ENCODE results near the gene MRPL14. TPM values are rescaled to one million over a fixed set of nuclear protein-coding genes. Genes with fewer than 3 reads are reported as not detected.

MRPL14 gene
- total and polyA plus RNA-seq, 9 of the 15 experiments (the other 6 are each of a cell fraction or from before 2014, with no cell fraction given): 126 to 424 (median 165) TPM

GRCh38 chr6:44151348-44152108, 24.3 kb upstream of the MRPL14 start (continued):
- TF ChIP-seq, protein P1, sequence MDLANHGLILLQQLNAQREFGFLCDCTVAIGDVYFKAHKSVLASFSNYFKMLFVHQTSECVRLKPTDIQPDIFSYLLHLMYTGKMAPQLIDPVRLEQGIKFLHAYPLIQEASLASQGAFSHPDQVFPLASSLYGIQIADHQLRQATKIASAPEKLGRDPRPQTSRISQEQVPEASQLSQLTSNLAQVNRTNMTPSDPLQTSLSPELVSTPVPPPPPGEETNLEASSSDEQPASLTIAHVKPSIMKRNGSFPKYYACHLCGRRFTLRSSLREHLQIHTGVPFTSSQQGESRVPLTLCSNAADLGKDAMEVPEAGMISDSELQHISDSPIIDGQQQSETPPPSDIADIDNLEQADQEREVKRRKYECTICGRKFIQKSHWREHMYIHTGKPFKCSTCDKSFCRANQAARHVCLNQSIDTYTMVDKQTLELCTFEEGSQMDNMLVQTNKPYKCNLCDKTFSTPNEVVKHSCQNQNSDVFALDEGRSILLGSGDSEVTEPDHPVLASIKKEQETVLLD (IDR thresholded peaks at IDR 0.05): no peak
- no peak for TF ChIP-seq DLX4 (CRISPR knock-in tag; IDR thresholded peaks at IDR 0.05)
- TF ChIP-seq HMG20A (CRISPR knock-in tag; conservative IDR thresholded peaks at IDR 0.05): no peak
- TF ChIP-seq NONO (IDR thresholded peaks at IDR 0.05; ENCODE audit: low read depth in 2 of 2, low read length in 1 of 2): peak in 1 of 2 experiments; percentile 89; a peak in 2 of 4 replicates
- no peak for TF ChIP-seq BMI1 (IDR thresholded peaks at IDR 0.05; ENCODE audit: low read length)
- TF ChIP-seq, protein P2, sequence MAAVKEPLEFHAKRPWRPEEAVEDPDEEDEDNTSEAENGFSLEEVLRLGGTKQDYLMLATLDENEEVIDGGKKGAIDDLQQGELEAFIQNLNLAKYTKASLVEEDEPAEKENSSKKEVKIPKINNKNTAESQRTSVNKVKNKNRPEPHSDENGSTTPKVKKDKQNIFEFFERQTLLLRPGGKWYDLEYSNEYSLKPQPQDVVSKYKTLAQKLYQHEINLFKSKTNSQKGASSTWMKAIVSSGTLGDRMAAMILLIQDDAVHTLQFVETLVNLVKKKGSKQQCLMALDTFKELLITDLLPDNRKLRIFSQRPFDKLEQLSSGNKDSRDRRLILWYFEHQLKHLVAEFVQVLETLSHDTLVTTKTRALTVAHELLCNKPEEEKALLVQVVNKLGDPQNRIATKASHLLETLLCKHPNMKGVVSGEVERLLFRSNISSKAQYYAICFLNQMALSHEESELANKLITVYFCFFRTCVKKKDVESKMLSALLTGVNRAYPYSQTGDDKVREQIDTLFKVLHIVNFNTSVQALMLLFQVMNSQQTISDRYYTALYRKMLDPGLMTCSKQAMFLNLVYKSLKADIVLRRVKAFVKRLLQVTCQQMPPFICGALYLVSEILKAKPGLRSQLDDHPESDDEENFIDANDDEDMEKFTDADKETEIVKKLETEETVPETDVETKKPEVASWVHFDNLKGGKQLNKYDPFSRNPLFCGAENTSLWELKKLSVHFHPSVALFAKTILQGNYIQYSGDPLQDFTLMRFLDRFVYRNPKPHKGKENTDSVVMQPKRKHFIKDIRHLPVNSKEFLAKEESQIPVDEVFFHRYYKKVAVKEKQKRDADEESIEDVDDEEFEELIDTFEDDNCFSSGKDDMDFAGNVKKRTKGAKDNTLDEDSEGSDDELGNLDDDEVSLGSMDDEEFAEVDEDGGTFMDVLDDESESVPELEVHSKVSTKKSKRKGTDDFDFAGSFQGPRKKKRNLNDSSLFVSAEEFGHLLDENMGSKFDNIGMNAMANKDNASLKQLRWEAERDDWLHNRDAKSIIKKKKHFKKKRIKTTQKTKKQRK (IDR thresholded peaks at IDR 0.05; ENCODE audit: borderline replicate concordance, low read depth, low read length): 0 out of 2 replicates have a peak, but pooled peaks have one; percentile 37
- no peak for TF ChIP-seq RBM34 (IDR thresholded peaks at IDR 0.05; ENCODE audit: borderline replicate concordance, insufficient read depth, low read length)
- no peak for TF ChIP-seq RFX7 (CRISPR knock-in tag; IDR thresholded peaks at IDR 0.05)
- TF ChIP-seq PPARD (CRISPR knock-in tag; IDR thresholded peaks at IDR 0.05): no peak
- no peak for TF ChIP-seq MCM5 (IDR thresholded peaks at IDR 0.05; ENCODE audit: low read depth)
- no peak for TF ChIP-seq YBX1 (IDR thresholded peaks at IDR 0.05)
- no peak for TF ChIP-seq CBX8 (IDR thresholded peaks at IDR 0.05; ENCODE audit: borderline replicate concordance, extremely low read depth, low read depth, low read length, poor library complexity, severe bottlenecking)
- TF ChIP-seq YY1 (IDR thresholded peaks at IDR 0.05; ENCODE audit: borderline replicate concordance in 1 of 3, control insufficient read depth in 1 of 3, extremely low read depth in 1 of 3, insufficient read depth in 3 of 3, insufficient read length in 1 of 3, insufficient replicate concordance in 2 of 3, low read depth in 1 of 3, low read length in 2 of 3): peak in 2 of 3 experiments; percentile 75 to 76
- TF ChIP-seq, protein P3, sequence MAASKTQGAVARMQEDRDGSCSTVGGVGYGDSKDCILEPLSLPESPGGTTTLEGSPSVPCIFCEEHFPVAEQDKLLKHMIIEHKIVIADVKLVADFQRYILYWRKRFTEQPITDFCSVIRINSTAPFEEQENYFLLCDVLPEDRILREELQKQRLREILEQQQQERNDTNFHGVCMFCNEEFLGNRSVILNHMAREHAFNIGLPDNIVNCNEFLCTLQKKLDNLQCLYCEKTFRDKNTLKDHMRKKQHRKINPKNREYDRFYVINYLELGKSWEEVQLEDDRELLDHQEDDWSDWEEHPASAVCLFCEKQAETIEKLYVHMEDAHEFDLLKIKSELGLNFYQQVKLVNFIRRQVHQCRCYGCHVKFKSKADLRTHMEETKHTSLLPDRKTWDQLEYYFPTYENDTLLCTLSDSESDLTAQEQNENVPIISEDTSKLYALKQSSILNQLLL (CRISPR knock-in tag; IDR thresholded peaks at IDR 0.05; ENCODE audit: borderline replicate concordance): no peak
- TF ChIP-seq SMARCC2 (IDR thresholded peaks at IDR 0.05; ENCODE audit: low read depth): no peak
- no peak for TF ChIP-seq NFXL1 (CRISPR knock-in tag; IDR thresholded peaks at IDR 0.05)
- peak; percentile 40 for TF ChIP-seq VEZF1 (CRISPR knock-in tag; IDR thresholded peaks at IDR 0.05)

Measured in K562 (cell line).